HG03066 (cell line): ENCODE results near the gene DGCR8.

Experiments
- ATAC-seq: cut with Tn5 transposase; IDR thresholded peaks from one replicate; pipeline ENCODE4 v1.9.1; 2021; ENCODE audit warnings: low read depth; ENCODE audit not compliant: unreplicated experiment

The DGCR8 gene

DNA sequence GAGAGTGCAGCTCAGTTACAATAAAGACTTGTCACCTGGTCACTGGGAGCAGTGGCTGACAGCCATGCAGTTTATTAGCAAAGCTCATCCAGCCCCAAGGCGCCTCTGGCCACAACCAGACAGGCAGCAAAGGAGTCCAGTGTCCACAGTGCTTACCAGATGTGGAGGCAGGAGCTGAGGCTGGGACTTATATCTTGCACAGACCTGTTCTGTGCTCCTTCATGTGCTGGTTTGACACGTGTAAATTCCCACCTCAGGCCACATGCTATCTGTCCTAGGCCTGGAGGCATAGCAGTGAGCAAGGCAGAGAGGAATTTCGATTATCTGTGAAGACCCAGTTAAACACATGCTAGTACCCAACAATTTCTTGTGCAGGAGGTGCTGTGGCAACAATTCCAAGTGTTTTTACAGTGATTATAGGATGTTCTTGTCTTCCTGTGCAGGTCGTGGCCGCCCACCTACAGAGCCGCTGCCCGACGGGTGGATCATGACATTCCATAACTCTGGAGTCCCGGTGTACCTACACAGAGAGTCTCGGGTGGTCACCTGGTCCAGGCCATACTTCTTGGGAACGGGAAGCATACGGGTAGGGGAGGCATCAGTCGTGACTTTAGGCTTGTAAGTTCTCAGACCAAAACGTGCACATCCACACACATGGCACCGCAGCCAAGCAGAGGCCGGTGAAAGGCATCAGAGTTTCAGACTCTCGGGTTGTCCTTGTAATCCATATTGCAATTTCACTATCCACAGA is 9.4 kb downstream of the DGCR8 start:
- ATAC-seq, result no peak

DNA sequence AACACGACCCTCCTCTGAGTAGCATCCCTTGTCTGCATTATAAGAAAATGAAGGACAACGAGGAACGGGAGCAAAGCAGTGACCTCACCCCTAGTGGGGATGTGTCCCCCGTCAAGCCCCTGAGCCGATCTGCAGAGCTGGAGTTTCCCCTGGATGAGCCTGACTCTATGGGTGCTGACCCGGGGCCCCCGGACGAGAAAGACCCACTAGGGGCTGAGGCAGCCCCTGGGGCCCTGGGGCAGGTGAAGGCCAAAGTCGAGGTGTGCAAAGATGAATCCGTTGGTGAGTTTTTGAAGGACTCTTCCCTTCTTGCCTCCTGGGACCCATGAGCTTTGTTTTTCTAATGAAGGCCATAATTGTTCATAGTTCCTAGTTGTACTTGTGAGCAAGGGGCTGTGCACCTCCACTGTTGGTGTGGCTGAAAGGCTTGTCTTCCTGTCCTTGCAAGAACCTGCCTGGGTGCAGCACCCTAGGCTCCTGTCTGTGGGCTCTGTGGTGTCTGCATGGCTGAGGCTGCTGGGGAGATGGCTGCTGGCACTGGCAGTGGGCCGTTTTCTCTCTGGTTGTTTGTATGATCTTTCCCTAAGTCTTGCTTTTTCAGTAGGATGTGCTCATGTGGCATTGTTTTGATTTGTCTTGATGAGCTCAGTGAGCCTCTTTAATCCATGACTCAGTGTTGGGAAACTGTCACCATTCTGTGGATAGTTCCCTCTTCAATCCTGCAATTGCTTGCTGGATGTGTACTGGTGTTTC is 10.1 kb downstream of the DGCR8 start:
- no peak for ATAC-seq

- ATAC-seq, result no peak
Measured at GRCh38 chr22:20090730-20091240, 10.7 kb downstream of the DGCR8 start.

GRCh38 chr22:20091690-20092476 is 11.8 kb downstream of the DGCR8 start:
- ATAC-seq, result no peak

DNA sequence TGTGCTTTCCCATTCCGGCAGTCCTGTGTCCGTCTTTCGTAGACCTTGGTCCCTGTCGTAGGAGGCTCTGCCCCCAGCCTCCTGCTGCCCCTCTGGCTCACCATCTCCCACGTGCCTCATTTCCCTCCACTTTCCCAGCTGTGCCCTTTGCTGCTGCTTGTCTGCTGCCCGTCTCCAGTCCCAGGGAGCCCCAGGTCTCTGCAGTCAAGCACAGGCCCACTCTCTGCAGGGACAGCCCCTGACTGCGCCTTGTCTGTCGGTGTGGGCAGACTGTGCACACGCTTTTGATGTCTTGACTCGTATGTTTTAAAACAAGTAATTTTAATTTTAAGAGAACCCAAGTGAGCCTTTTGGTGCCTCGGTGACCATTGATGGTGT is 12.4 kb downstream of the DGCR8 start:
- no peak for ATAC-seq

DNA sequence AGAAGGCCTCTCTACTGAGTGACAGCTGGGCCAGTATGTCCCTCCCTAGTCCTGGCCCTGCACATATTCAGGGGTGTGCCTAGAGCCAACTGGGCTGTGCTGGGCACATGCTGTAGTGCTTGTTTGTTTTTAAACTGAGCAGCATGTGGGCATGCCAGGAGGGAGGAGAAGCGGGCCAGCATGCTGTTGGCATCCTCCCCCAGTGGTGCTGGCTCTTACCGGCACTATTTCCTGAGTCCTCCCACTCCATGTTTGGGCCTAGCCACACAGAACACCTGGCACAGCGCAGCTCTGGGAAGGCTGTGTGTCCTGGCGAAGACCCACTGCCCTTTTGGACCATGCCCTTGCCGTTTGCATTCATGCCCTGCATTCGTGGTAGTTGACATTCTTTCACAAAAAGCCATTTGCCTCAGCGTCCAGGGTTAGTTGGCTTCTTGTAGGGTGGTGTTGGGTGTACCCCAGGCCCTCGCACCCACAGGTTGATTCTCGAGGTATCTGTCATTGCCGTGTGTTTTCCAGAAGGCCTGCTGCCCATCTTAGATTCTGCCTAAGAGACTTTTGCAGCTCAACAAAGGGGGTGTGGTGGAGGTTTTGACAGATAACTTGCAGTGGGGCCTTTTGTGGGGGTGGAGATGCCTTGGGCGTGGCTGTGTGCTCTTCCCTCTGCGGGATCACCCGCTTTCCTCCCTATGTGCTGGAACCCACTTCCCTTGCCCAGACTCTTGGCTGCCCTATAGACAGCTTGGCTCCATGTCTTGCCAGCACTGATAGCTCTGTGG is 13.6 kb downstream of the DGCR8 start:
- no peak for ATAC-seq

DNA sequence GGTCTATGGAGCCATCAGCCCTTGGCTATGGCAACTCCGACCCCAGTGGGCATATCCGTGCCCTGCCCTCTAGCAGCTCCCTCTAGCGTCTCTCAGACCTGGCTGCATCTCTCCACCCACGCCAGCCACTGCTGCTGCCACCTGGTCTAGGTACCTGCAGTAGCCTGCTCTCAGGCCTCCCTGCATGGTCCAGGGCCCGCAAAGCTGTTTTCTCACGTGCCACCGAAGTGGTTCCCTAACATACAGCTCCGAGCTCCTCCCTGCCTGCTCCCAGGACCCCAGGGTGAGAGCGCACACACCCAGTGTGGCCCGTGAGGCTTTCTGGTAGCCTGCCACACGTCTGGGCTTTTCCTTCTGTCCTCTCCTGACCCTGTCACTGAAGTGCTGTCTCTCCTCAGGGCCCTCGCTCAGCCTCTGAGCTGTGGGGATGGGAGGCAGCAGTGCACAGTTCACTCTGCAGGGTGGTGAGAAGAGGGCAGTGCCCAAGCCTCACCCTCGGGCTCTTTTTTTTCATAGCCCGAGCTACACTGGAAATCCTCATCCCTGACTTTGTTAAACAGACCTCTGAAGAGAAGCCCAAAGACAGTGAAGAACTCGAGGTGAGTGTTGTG is 14.3 kb downstream of the DGCR8 start:
- no peak for ATAC-seq

DNA sequence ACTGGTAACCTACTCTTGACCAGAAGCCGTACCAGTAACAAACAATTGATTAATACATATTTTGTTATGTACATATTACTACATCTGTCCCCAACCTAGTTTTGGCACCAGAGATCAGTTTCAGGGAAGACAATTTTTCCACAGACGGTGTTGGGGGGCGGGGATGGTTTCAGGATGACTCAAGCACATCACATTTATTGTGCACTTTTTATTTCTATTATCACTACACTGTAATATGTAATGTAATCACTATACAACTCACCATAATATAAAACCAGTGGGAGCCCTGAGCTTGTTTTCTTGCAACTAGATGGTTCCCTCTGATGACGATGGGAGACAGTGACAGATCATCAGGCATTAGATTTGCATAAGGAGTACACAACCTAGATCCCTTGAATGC is 15.5 kb downstream of the DGCR8 start:
- no peak for ATAC-seq

DNA sequence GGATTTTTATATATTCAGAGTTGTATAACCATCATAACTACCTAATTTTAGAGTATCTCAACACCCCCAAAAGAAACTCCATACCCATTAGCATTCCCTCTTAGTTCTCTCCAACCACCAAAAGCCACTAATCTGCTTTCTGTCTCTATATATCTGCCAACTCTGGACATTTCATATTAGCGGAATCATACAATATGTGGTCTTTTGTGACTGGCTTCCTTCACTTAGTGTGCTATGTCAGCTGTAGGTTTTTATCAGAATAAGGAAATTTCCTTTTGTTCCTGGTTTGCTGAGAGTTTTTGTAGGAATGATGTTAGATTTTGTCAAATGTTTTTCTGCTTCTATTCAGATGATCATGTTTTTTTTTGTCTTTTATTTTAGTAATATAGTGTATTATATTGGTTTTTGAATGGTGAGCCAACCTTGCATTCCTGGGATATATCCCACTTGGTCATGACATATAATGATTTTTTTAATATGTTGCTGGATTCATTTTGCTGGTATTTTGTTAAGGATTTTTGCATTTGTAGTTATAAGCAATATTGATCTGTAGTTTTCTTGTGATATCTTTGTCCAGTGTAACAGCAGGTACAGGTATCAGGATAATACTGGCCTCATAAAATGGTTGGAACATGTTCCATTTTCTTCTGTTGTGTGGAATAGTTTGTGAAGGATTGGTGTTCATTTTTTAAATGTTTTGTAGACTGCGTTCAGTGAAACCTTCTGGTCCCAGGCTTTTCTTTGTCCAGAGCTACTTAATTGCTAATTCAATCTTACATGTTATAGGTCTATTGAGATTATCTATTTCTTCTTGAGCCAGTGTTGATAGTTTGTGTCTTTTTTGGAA is 16.8 kb downstream of the DGCR8 start:
- ATAC-seq, result no peak

GRCh38 chr22:20099099-20099711 is 19.2 kb downstream of the DGCR8 start:
- no peak for ATAC-seq

GRCh38 chr22:20101638-20102037 is 21.6 kb downstream of the DGCR8 start:
- no peak for ATAC-seq

DNA sequence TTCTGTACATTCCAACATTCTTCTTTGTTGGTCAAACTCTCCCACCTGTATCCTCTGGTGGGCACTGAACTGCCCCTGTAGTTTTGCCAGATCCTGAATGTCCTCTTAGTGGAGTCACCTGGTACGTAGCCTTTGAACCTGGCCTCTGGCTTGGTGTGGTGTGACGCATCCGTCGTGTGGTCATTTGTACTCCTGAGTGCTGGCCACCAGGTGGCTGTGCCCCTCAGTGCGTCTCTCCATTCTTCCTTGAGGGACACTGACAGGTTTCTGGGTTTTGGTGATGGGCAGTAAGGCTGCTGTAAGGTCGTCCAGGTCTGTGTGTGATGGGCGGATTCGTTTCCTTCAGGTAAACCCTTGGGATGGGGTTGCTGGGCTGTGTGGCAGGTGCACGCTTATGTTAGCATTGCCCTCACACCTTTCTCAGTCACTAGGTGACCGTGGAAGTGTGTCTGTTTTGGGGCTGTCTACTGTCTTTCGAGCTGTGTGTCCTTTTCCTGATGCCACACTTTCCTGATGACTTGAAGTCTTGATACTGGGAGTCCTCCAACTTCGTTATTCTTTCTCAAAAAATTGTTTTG is 22.3 kb downstream of the DGCR8 start:
- no peak for ATAC-seq

DNA sequence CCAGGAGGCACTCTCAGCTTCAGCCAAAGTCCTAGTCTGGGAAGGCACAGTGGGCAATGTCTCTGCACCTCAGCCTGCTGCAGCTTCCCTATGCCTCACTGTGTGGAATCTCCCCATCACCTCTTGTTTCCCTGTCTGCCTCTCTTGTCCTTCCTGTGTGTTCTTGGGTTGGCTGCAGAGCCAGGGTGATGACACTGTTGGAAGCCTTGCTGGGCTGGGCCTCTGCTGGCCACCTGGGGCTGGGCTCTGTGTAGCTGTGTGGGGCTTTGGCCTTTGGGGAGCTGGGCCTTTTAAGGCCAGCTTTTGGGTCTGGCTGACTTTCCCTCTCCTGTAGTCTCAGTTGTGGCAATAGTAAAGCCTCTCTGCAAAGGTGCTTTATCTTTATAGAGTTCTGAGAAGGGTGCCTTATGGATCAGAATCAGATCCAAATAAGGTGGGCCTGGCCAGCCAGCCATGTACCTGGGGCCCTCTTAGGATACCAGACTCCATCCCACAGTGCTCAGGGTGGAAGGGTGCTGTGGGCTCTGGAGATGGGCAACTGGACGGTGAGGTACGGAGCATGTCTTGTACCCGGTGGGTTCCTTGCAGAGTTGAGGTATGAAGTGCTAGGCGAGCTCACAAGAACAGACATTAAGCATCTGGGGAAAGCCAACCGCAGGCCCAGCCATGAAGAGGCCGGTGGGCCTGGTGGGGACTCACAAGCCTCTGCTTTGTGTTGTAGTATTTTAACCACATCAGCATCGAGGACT is 25.6 kb downstream of the DGCR8 start:
- no peak for ATAC-seq

- ATAC-seq, result no peak
Measured at GRCh38 chr22:20106205-20106848, 26.3 kb downstream of the DGCR8 start.

DNA sequence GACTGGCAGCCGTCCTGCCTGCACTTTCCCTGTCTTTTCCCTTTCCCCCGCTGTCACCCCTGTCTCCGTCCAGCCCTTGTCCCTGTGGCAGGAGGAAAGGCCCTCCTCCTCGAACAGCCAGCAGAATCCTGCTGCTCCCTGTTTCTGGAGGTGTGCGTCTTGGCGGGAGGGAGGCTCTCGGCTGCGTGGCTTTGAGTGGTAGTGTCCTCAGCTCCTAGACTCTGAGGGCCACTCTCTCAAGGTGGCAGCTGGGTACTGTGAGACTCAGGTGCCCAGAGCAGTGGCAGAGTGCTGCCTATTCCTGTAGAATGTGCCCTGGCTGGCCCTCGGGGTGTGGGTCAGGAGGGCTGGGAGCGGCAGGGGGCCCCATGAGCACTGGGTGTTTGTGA is 26.8 kb downstream of the DGCR8 start:
- no peak for ATAC-seq

DNA sequence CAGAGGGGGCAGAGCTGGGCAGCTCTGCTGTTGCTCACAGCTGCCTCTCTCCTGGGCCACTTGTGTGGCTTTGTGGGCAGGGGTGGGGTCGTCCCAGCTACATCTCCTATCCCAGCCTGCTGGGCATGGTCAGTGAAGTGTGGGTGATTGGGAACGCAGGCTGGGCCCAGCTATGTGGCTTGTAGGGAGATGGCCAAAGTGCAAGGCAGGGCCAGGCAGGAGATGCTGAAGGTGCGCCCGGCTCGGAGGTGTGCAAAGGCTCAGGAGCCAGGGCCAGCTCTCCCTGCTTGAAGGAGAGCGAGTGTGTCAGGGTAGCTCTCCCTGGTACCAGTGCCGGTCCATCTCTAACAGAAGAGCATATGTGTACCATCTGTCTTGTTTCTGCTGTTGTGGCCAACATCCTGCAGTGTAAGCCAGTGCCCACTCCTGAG is 27.4 kb downstream of the DGCR8 start:
- ATAC-seq, result no peak
